OCI-LY7 (cell line): ENCODE measurements around the gene ZMIZ1.

Experiments used
- EZH2phosphoT487 ChIP-seq: fragments of 200-600 bp; sonication (generic); IDR thresholded peaks from 2 replicates; pipeline ENCODE4 v1.6.1; 2018; ENCODE audit warnings: low read depth, borderline replicate concordance, mild to moderate bottlenecking, mixed run types, antibody characterized with exemption, low read length, moderate library complexity, mixed read lengths
- TF ChIP-seq, protein P1 (sequence below): fragments of 200-600 bp; sonication (generic); conservative IDR thresholded peaks from 2 replicates; pipeline ENCODE4 v1.5.1; 2014; ENCODE audit warnings: mild to moderate bottlenecking, antibody characterized with exemption, low read length, moderate library complexity, mixed read lengths

DNA sequence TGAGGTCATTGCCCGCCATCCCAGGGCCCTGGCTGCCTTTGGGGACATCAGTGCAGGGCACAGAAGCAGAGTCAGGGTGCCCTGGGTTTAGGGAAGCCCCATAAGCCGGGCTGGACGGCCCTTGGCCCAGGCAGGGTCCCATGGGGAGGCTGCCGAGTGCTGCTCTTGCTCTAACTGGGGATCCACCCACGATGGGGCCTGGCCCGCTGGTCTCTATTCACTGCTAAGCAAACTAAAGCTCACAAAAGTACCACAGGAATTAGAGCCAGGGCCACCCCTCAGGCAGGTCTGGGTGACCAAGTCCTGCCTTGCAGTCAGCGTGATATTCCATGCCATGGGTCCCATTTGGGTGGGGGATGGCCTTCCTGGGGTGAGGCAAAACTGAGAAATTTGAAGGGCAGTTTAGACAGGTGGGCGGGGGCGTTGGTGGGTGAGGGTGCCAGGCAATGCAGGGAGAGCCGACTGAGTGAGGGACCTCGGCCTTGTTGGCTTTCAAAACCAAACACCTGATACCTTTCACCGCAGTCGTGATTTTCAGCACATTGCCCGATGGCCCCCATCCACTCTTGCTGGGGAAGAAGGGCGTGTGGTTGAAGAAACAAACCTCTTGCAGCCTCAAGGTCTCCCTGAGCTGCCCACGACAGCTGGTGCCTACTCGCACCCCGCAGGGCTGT lies 185.7 kb downstream of the ZMIZ1 start:
- TF ChIP-seq, protein P1, sequence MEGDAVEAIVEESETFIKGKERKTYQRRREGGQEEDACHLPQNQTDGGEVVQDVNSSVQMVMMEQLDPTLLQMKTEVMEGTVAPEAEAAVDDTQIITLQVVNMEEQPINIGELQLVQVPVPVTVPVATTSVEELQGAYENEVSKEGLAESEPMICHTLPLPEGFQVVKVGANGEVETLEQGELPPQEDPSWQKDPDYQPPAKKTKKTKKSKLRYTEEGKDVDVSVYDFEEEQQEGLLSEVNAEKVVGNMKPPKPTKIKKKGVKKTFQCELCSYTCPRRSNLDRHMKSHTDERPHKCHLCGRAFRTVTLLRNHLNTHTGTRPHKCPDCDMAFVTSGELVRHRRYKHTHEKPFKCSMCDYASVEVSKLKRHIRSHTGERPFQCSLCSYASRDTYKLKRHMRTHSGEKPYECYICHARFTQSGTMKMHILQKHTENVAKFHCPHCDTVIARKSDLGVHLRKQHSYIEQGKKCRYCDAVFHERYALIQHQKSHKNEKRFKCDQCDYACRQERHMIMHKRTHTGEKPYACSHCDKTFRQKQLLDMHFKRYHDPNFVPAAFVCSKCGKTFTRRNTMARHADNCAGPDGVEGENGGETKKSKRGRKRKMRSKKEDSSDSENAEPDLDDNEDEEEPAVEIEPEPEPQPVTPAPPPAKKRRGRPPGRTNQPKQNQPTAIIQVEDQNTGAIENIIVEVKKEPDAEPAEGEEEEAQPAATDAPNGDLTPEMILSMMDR = no peak
- no peak for TF ChIP-seq EZH2phosphoT487
